Middle frontal gyrus (tissue), 1 donor: ENCODE data around the gene ZER1.
"Not testable (repeated sequence)": the region's sequence is repeated elsewhere in the genome, so short reads cannot be mapped to it uniquely, and the experiment has no call there.

Experiments
- DNase-seq: peaks from one replicate; pipeline ENCODE4 v3.0.0-alpha.2; 2015; ENCODE audit warnings: low spot score; ENCODE audit errors: extremely low spot score

The ZER1 gene

GRCh38 chr9:128715436-128715750 lies 56.3 kb downstream of the ZER1 start:
- DNase-seq, result no peak

GRCh38 chr9:128714586-128715435 lies 56.9 kb downstream of the ZER1 start:
- DNase-seq, result no peak

- DNase-seq, result no peak
Measured at GRCh38 chr9:128713941-128714573, 57.7 kb downstream of the ZER1 start.

- DNase-seq, result no peak
Measured at GRCh38 chr9:128713411-128713780, 58.3 kb downstream of the ZER1 start.

- no peak for DNase-seq
Measured at GRCh38 chr9:128712451-128713410, 59.0 kb downstream of the ZER1 start.

- DNase-seq, result no peak
Measured at GRCh38 chr9:128707446-128707845, 64.3 kb downstream of the ZER1 start.

GRCh38 chr9:128706671-128707381 lies 64.9 kb downstream of the ZER1 start:
- no peak for DNase-seq

- DNase-seq, result no peak
Measured at GRCh38 chr9:128706045-128706444, 65.7 kb downstream of the ZER1 start.

- no peak for DNase-seq
Measured at GRCh38 chr9:128705051-128705965, 66.4 kb downstream of the ZER1 start.

GRCh38 chr9:128704356-128704670 lies 67.4 kb downstream of the ZER1 start:
- DNase-seq, result no peak

- no peak for DNase-seq
Measured at GRCh38 chr9:128703616-128704355, 67.9 kb downstream of the ZER1 start.

GRCh38 chr9:128702949-128703615 lies 68.6 kb downstream of the ZER1 start:
- no peak for DNase-seq

- no peak for DNase-seq
Measured at GRCh38 chr9:128702445-128702948, 69.2 kb downstream of the ZER1 start, which contains the start of gene PKN3. PKN3 (plus strand) TSS chr9:128702503; CDS start chr9:128702916, 413 bp downstream.

- DNase-seq, result no peak
Measured at GRCh38 chr9:128701227-128701854, 70.4 kb downstream of the ZER1 start.

GRCh38 chr9:128699096-128699795 lies 72.5 kb downstream of the ZER1 start:
- DNase-seq, result not testable (repeated sequence)

- DNase-seq, result no peak
Measured at GRCh38 chr9:128696923-128697707, 74.6 kb downstream of the ZER1 start.

- no peak for DNase-seq
Measured at GRCh38 chr9:128694344-128694743, 77.4 kb downstream of the ZER1 start.
